Transverse colon (tissue), 4 donors: ENCODE data around the gene RNFT2. TPM values are rescaled to one million over a fixed set of nuclear protein-coding genes. Genes with fewer than 3 reads are reported as not detected.

ENCODE experiments used
- DNase-seq: peaks from one replicate; pipeline ENCODE4 v3.0.0-alpha.2; 2019
- H3K27ac ChIP-seq, 4 donors: fragments of 200-600 bp; sonication (generic); 2 replicates each; pipeline ENCODE4 v1.5.1; 2016 to 2018; ENCODE audit warnings: inconsistent platforms in 4 of 4
- H3K27me3 ChIP-seq: fragments of 200-600 bp; sonication (generic); 2 replicates; pipeline ENCODE4 v1.5.1; 2017; ENCODE audit warnings: inconsistent platforms
- H3K36me3 ChIP-seq, 4 donors: fragments of 200-600 bp; sonication (generic); 2 replicates each; pipeline ENCODE4 v1.5.1; 2017 to 2019; ENCODE audit warnings: inconsistent platforms in 4 of 4
- H3K4me1 ChIP-seq, 4 donors: fragments of 200-600 bp; sonication (generic); 2 replicates each; pipeline ENCODE4 v1.5.1; 2017 to 2020; ENCODE audit warnings: inconsistent platforms in 4 of 4
- H3K4me3 ChIP-seq, 4 donors: fragments of 200-600 bp; sonication (generic); 1 replicate in 1 of 4; 2 replicates in 3 of 4; pipeline versions ENCODE4 v1.5.1 to v1.6.1; 2017 to 2019; ENCODE audit warnings: inconsistent platforms in 4 of 4
- H3K9me3 ChIP-seq, 2 donors: fragments of 200-600 bp; sonication (generic); 2 replicates each; pipeline ENCODE4 v1.5.1; 2017 to 2019; ENCODE audit warnings: inconsistent platforms in 2 of 2
- EP300 ChIP-seq: sonication (generic); formaldehyde crosslinking; IDR thresholded peaks from one replicate; pipeline ENCODE4 v1.6.1; 2017; ENCODE audit warnings: antibody characterized with exemption, low read depth
- POLR2A ChIP-seq: fragments of 450-650 bp; IDR thresholded peaks from one replicate; pipeline ENCODE4 v1.6.1; 2016; ENCODE audit warnings: antibody characterized with exemption, mild to moderate bottlenecking, moderate library complexity
- POLR2AphosphoS5 ChIP-seq, 3 donors: sonication (generic); formaldehyde crosslinking; IDR thresholded peaks; one replicate each; pipeline ENCODE4 v1.6.1; 2016; ENCODE audit warnings: antibody characterized with exemption in 3 of 3
- WGBS, 2 donors: methylation state at CpG; one replicate each; pipeline ENCODE4 v1.1.5; 2018; ENCODE audit warnings: low coverage in 1 of 2; 5-methylcytosine and 5-hydroxymethylcytosine counted together
- in situ Hi-C, 4 donors: fragments of 200-750 bp; cut with MboI; loops; one replicate each; pipeline versions ENCODE4 v1.15.0 to v1.15.1; 2017; ENCODE audit warnings: low sequenced_read_pairs in 3 of 4, low pct_ligation_motif_present in 1 of 4, low pct_unique_long_range_greater_than_20kb in 1 of 4
- intact Hi-C: fragments of 100-400 bp; cut with DNase I; formaldehyde crosslinking; loops from one replicate; pipeline ENCODE4 v1.15.1; 2023; ENCODE audit warnings: low total_unique reads
- small RNA-seq, 4 donors: library from RNA; depleted of rRNA; stranded (forward); fragments of <200 nt; gene quantifications; one replicate each; pipeline ENCODE3, GENCODE V24; 2016
- total RNA-seq, 4 donors: library from RNA; depleted of rRNA; stranded (reverse); fragments of >200 nt; gene quantifications; one replicate each; pipeline ENCODE4 v1.1.0, GENCODE V29; 2016
- TF ChIP-seq, protein P1 (sequence below), 5 experiments: fragments of 200-600 bp in 3 of 5; fragments of 450-650 bp in 2 of 5; sonication (generic) in 3 of 5; IDR thresholded peaks; 1 replicate in 2 of 5; 2 replicates in 3 of 5; pipeline ENCODE4 v1.5.1; 2016 to 2017; ENCODE audit warnings: antibody characterized with exemption in 5 of 5, inconsistent platforms in 3 of 5, mild to moderate bottlenecking in 2 of 5, moderate library complexity in 1 of 5

RNFT2 gene
- total RNA-seq, 4 donors from 2014 or later: 0.20 to 1.1 (median 0.68) TPM; not detected in 1

DNA sequence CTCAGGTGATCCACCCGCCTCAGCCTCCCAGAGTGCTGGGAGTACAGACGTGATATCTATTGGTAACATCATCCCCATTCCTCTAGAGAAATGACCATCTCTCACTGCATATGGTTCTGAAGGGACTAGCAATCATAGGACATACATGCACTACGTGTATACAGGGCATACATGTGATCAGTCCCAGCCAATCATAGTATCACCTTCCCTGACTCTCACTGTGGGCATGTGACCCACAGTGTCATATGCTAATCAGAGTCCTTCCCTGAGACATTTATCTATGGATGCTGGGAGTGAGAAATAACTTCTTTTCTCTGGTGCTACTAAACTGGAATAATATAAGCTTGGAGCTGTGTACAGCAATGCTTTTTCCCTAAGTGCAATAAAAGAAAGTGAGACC is 160.6 kb downstream of the RNFT2 start:
- no peak for DNase-seq
- peaks cover 11% of the 10 kb centered on the region for H3K27me3 ChIP-seq
- no peaks in the 10 kb centered on the region for H3K4me1 ChIP-seq
- no peak for TF ChIP-seq EP300
- no peak overlapping the region for H3K27ac ChIP-seq
- intact Hi-C loops (no loop called here), in situ Hi-C loops (no loop called here)
- no peak overlapping the region for H3K4me3 ChIP-seq
- no peaks in the 10 kb centered on the region for H3K36me3 ChIP-seq
- WGBS, 2 donors: 55% methylated on average over 3 of the region's 3 CpGs; no CpG with 5 or more reads in 1 of the 2 donors
- H3K9me3 ChIP-seq: no peaks in the 10 kb centered on the region

DNA sequence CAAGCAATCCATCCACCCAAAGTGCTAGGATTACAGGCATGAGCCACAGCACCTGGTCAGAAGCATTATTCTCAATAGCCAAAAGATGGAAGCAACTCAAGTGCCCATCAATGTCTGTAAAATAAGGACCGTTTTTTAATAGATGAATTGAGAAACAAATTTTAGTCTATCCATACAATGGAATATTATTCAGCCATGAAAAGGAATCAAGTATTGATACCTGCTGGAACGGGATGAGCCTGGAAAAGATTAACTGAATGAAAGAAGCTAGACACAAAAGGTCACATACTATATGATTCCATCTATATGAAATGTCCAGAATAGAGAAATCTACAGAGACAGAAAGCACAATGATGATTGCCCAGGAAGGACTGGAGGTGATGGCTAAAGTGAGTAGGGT is 163.5 kb downstream of the RNFT2 start:
- H3K4me3 ChIP-seq: no peak overlapping the region
- TF ChIP-seq EP300: no peak
- TF ChIP-seq, protein P1, sequence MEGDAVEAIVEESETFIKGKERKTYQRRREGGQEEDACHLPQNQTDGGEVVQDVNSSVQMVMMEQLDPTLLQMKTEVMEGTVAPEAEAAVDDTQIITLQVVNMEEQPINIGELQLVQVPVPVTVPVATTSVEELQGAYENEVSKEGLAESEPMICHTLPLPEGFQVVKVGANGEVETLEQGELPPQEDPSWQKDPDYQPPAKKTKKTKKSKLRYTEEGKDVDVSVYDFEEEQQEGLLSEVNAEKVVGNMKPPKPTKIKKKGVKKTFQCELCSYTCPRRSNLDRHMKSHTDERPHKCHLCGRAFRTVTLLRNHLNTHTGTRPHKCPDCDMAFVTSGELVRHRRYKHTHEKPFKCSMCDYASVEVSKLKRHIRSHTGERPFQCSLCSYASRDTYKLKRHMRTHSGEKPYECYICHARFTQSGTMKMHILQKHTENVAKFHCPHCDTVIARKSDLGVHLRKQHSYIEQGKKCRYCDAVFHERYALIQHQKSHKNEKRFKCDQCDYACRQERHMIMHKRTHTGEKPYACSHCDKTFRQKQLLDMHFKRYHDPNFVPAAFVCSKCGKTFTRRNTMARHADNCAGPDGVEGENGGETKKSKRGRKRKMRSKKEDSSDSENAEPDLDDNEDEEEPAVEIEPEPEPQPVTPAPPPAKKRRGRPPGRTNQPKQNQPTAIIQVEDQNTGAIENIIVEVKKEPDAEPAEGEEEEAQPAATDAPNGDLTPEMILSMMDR (IDR thresholded peaks at IDR 0.05): no peak
- no peak for TF ChIP-seq POLR2A
- TF ChIP-seq POLR2AphosphoS5 (IDR thresholded peaks at IDR 0.05): no peak
- no peak for DNase-seq
- H3K27me3 ChIP-seq: peaks cover 14% of the 10 kb centered on the region
- H3K27ac ChIP-seq: no peak overlapping the region
- H3K36me3 ChIP-seq: no peaks in the 10 kb centered on the region
- in situ Hi-C loops (no loop called here), intact Hi-C loops (no loop called here)
- no peaks in the 10 kb centered on the region for H3K9me3 ChIP-seq
- 66 to 81% methylated on average over 2 of the region's 2 CpGs for whole genome bisulfite sequencing, 2 donors
- H3K4me1 ChIP-seq: no peaks in the 10 kb centered on the region

Small RNAs within 50 kb of the gene (small RNA-seq; reads per million reads assigned to genes)
- gene RNU6-558P: 0 reads per million in 4 donors

Other genes with a start within 250 kb of the RNFT2 start
- gene MAP1LC3B2, start 178.9 kb upstream of the RNFT2 start, total RNA-seq: 1 to 10 TPM in 2 of 4 donors, not detected in 2; 1.1 to 2.5 TPM
- gene SPRING1, start 246 bp upstream of the RNFT2 start, total RNA-seq: 10 to 100 TPM; 22.3 to 40.3 (median 35.1) TPM
- under 1 TPM in 1 of 4 donors, not detected in 3; 0.48 TPM for gene HRK, start 143.1 kb downstream of the RNFT2 start, total RNA-seq
- 10 to 100 TPM in 2 of 4 donors, 1 to 10 TPM in 2; 7.8 to 29.9 (median 10.3) TPM for gene FBXW8, start 172.6 kb downstream of the RNFT2 start, total RNA-seq